ENCODE results near the gene RSPO3.

The RSPO3 gene

DNA sequence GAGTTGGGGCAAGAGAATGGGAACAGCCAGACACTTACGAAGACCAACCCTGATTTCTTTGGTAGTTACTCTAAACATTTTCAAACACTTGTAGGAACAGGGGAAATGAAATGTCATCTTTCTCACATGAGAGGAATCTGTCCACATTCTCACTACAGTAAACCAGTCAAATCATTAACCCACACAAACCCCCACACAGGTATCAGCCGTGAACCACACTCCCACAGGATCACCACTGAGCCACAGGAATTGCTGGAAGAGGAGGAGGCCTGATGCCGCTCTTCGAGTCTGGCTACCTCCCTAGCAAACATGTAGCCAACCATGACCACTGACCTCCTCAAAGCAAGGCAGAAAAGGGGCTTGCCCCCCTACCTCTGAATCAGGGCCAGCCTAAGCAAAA lies 6.9 kb upstream of the RSPO3 start:
- DNase-seq (ENCODE audit: low read depth in 2 of 2) = no peak

DNA sequence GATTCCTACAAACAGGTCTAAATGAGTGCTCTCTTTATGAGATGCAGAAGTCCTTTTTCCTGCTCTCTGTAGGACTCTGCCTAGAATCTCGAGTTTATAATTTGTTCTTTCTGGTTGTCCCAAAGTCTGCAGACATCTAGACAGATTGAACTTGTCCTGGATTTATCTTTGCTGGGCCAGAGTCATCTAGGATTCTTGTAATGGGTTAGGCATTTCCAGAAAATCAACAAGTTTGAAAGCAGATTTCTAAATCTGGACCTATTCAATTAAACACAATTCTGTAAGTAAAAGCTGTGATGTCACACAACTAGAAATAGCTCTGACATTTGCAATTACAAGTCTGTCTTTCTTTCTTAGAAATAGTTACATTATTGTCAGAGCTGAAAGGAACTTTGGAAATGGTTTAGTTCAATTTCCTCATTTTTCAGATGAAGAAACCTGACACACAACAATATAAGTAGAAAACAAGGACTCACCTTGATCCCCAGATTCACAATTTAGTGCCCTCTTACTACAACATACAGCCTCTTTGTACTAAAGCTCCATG lies 4.2 kb upstream of the RSPO3 start:
- DNase-seq (ENCODE audit: low read depth in 2 of 2) = no peak

DNA sequence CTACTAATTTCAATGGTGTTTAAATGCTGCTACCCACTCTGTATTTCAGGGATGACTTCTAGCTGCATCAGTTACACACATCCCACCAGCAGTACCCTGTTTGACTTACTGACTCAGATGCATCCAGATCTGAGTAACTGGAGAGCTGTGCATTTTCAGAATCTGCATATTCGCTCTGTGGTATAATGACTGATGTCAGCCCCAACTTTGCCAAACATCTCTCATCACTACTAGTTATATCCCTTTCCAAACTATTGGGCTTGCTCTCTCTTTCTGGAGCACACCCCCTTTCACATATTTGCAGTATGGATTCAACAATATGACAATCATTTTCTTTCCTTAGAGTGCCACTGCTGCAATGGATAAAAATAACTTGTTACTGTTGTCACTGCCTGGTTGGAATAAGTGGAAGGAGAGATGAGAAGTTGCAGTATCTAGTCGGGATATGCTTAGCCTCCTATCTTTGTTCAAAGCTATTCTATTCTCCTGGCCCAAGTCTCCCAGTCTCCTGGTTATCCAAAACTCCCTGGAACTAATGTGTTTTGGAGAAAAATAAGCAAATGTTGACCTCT lies 3.3 kb upstream of the RSPO3 start:
- DNase-seq (ENCODE audit: low read depth in 2 of 2) = no peak

DNA sequence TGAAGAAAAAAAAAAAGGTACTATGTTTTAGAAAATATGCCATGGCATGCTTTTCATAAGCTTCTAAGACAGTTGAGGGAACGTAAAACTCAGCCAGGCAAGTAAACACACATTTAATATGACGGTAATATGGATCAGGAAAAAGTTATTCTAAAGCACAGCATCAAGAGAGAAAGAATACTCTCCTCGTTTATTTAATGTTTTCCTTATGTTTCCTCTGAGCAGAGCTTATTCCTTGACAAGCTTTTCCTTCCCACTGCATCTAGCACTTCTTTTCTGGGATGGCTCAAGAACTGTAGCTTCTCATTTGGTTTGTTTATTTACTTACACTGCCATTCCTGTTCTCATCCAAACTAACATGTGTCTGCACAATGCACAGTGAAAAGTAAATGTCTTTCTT lies 2.7 kb upstream of the RSPO3 start:
- no peak for DNase-seq (ENCODE audit: low read depth in 2 of 2)

DNA sequence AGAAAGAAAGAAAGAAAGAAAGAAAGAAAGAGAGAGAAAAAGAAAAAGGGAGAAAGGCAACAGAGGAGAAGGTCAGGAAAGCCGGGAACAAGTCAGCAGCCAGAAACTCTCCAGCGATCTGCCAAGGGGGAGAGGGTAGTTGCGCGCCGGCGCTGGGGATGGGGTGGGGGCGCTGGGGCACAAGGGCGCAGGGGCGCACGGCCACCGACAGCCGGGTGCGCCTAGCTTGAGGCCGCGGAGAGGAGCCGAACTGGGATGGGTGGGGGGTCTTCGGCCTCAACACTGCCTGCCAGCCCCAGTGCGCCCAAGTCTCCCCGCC lies 533 bp upstream of the RSPO3 start:
- no peak for DNase-seq (ENCODE audit: low read depth in 2 of 2)

DNA sequence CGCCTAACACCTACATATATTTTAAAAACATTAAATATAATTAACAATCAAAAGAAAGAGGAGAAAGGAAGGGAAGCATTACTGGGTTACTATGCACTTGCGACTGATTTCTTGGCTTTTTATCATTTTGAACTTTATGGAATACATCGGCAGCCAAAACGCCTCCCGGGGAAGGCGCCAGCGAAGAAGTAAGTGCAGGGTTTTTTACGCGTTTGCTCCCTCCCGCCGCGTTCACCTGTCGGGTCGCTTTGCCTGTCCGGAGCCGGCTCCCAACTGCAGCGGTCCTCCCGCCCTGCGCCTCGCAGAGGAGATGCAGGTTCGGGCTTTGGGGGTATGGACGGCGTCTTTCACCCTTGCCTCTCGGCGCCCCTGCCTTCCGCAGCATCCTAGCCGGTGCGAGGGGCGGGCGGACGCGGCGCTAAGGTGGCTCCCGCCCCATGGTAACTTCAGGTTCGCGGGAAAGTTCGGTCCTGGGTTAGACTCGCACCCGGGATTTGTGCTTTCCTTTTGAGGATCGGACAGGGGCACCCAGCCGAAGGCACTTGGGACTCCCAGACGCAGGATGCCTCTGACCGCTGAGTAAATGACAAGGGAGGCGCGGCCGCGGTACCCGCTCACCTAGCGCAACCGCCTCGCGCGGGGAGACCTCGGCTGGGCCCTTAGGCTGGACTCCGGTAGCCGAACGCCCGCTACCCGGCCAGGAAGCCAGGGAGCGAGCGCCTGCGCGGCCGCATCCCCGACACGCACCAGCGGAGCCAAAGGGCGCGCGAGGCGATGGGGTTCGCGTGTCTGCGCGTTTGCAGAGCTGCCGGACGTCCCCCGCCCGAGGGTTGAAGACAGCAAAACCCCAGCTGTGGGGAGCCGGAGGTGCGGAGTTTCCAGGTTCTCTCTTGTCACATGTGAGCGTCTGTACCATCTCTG lies 891 bp downstream of the RSPO3 start:
- no peak for DNase-seq (ENCODE audit: low read depth in 2 of 2)

DNA sequence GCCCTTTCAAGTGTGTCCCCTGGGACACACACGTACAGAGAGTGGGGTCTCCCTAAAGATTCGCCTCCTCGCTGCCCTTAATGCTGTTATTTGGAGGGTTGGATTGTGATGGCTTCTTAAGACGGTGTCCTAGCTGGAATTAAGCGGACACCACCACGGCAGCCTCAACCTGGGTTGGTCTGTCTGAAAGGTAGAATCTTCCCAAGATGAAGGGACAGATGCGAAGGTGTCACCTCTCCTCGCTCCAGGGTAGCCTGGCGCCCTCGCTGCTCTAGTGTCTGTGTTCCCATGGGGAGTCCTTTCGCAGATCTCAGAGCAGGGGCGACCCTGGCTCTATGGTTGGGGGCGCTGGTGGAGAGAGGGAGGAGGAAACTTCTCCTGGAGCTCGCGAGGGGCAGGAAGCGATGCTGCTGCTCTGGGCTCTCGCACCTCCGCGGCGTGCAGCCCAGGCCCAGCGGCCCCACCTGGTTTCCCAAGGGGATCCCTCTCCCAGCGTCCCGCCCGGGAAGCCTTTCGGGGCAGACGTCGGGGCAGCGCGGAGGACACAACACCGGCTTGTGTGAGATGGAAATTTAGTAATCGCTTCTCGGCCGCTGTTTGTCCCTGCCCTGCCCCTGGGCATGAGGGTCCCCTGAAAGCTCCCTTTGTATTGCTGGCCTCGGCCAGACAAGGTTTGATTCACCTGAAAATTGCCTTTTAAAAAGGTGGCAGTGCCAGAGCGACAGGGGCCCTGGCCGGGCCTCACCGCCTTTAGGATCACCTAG lies 1.7 kb downstream of the RSPO3 start:
- no peak for DNase-seq (ENCODE audit: low read depth in 2 of 2)

DNA sequence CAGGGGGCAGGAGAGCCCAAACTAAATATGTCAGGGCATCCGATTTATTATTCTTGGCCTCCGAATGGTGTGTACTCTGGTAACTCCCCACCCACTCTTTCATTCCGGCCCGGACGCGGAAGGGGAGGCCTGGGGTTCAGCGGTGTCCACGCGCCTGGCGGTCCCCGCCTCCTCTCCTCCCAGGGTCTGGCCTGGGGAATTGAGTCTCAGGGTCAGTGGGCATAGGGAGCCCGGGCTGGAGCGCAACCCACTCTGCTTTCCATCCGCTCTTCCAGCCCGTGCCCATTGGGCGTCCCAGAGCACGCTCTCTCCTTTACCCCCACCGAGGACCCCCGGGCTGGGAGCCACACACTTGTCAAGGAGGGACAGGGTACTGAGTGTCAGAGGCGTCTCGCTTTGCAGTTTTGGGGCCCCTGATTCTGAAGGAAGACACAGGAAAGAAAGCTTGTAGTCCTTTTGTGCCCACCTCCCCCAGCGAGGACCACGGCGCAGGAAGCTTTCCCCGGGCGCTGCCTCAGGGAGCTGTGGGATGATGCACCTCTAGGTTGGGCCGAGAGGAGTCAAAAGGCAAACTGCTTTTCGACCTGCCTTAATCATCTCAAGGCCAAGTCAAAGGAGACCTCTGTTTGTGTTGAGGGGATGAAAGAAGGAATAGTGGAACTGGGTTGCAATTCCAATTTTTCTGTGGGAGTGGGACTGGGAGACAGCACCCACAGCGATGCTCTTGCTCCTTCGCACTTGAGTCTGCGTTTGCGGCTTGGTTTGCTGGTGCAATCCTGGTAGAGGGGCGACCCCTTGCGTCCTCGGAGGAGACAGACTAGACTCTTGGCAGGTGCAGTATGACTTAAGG lies 2.5 kb downstream of the RSPO3 start:
- DNase-seq (ENCODE audit: low read depth in 2 of 2) = no peak

DNA sequence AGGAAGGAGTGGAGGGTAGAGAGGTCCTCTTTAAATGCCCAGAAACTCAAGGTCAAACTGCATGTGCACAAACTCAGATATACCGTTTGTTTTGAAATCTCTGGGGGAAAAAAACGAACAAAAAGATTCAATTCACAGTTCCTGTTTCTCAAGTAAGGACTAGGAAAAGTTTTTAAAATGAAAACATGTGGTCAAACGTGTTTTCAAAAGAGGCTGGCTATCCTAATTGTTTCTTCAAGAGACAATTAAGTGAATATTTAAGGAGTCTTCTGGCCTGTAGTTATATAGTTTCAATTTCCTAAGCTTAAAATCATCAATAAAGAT lies 3.1 kb downstream of the RSPO3 start:
- no peak for DNase-seq (ENCODE audit: low read depth in 2 of 2)

DNA sequence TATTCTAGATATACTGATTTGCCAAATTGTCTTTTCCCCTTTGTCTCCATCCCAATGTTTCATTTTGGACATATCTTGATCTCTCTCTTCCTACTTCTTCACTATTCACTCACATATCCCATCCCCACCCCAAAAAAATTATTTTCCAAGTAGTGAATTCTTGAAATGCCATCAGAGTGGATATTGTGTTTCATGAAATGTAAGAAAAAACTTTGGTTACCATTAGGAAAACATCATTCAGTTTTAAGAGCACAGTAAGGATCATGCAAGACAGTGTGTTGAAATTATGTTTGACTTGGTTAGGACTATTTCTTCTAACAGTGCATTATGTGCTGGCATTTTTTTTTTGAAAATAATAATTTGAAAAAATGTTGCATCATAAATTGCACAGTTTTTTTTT lies 5.7 kb downstream of the RSPO3 start:
- DNase-seq (ENCODE audit: low read depth in 2 of 2) = no peak

DNA sequence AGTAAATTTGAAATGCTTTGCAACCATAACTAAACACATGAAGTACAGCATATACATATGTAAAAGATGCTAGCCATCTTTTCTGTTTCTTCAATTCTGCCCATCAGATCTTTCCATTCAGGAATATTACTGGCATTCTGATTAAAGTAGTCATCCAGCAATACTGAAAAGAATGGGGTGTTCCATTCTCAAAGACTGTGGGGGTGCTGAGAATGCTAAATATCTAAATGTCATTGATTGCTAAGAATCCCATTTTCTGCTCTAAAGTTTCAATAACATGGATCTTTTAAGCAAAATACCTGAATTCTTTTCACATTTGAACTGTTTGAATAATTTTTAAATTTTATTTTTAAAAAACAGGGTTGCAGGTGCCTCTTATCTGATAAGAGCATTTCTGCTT lies 6.2 kb downstream of the RSPO3 start:
- DNase-seq (ENCODE audit: low read depth in 2 of 2) = no peak

DNA sequence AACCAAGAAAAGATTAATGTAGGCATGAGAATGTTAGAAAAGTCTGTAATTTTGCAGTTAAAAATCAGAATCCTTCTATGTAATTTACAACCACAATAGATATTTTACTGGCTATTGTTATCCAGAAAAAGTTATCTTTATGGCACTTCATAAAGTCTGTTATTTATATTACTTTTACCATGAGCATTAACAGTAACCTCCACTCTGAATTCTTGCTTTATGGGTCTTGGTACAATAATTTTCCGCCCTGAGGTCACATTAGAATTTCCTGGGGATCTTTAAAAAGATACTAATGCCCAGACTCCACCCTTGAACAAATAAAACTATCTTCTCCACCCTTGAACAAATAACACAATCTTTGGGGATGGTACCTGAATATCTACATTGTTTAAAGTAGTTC lies 9.6 kb downstream of the RSPO3 start:
- DNase-seq (ENCODE audit: low read depth in 2 of 2) = no peak

DNA sequence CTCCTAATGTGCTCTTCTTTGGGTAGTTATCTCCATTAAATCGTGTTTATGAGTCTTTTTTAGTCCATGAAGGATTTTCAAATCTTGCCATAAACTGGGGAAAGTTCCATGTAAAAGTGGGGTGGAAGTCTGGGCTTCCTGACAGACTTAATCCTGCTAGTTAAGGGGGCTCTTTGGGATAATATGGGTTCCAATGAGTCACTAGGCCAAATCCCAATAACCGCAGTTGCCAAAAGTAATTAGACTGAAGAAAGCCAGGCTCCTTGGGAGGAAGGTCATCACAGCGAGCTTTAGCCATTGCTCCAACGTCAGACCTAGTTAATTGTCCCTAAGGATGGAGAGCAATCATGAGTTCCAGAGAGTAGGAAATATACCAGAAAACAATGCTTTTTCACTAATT lies 10.8 kb downstream of the RSPO3 start:
- no peak for DNase-seq (ENCODE audit: low read depth in 2 of 2)

DNA sequence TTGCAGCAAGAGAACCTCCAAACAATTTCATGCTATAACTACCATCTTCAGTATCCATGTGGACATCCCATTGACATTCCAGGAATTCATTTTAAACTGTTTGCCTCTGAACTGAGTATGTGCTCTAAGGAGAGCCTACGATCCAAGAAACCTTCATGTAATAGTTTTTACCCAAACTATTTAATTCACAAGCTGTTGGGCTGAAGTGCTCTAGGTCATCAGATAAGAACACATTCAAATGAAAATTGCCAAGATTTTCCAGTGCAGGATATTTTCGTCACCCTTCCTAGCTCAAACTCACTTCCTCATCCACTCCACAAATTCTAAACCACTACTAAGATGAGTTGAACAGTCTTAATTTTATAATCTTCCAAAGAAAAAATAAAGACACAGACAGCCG lies 12.8 kb downstream of the RSPO3 start:
- DNase-seq (ENCODE audit: low read depth in 2 of 2) = no peak

DNA sequence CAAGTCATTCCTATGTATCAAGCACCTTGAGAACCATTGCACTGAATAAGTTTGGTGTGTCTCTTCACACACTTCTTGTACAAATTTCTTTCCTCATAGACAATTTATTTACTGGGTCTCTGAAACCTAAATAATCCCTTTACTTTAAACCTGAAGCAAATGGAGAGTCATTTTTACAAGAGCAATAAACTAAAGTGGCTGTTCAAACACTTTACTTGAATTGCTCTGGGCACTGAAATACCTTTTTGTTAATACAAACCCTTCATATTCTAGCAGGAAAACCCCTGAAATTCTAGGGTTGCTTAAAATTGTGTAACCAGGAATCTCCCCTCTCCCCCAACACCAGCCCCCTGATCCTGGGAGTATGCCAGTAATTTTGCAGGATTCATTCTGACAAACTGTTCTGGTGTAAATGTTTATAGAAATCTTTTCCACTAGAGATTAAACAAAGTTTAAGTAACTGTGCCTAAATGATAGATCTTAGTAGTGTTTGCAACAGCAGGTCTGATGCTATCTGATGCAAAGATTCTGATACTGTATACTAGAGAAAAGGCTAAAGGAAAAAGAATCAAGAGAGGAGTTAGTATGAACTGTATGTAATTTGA lies 13.4 kb downstream of the RSPO3 start:
- DNase-seq (ENCODE audit: low read depth in 2 of 2) = no peak

DNA sequence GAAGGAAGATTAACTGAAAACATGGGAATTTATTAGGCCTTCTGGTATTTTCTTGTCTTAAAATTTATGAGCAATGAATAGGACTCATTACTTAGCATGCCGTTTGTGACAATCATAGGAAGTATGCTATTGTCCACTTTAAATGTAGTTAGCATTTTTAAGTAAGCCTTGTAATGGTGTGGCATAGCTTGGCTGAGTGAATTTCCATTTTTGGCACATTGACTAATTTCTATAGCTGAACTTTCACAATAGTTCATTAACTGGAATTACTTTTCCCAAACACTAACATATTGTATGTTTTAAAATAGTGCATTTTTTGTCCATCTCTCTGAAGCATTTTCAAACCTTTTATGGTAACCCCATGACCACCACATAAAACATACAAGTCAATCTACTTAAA lies 15.7 kb downstream of the RSPO3 start:
- no peak for DNase-seq (ENCODE audit: low read depth in 2 of 2)

DNA sequence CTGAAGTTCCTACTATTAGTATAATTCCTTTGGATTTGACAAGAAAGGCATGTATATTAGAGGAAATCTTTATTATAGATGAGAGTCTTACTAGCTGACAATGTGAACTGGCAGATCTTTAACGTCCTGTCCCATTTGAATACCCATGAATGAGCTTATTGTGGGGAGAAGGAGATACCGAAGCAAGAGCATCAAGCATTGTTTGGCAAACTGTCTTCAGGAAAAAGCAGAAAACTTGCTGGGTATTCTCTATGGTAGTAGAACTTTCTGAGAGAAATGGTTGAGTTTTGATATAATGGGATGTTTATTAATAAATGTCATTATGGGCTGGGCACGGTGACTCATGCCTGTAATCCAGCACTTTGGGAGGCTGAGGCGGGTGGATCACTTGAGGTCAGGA lies 18.3 kb downstream of the RSPO3 start:
- DNase-seq (ENCODE audit: low read depth in 2 of 2) = no peak

DNA sequence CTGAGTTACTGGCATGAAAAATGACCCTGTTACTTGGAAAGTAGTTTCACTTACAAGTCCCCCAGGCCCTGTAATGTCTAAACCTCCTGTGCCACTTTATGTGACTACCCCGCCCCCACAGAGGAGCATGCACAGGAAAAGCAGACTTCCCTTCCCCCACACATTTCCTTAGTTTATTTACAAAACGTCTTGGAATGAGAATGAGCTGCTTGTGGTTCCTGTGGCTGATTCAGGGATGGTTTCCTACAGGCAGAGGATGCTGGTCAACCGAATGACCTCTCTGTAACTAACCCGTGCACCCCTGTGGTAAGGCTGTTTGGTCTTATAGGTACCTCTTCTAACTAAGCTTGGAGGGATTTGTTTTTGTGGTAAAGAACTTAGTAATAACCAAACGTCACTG lies 28.5 kb downstream of the RSPO3 start:
- DNase-seq (ENCODE audit: low read depth in 2 of 2) = no peak

DNA sequence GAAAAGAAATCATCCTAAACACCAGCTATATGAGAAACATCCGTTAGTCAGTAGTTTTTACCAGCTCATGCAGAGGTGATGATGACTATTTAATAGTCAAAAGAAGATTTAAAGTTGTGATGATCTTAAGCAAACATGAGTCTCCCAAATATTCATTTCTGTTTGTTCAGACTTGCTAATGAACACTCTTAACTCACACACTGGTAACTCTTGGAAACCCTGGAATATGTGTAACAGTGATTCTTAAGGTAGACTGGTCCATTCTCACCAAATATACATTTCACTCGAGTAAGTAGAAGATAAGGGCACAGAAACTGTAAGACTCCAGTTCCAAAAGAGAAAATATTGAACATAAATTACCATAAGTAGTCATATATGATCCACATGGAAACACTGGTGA lies 29.1 kb downstream of the RSPO3 start:
- no peak for DNase-seq (ENCODE audit: low read depth in 2 of 2)

DNA sequence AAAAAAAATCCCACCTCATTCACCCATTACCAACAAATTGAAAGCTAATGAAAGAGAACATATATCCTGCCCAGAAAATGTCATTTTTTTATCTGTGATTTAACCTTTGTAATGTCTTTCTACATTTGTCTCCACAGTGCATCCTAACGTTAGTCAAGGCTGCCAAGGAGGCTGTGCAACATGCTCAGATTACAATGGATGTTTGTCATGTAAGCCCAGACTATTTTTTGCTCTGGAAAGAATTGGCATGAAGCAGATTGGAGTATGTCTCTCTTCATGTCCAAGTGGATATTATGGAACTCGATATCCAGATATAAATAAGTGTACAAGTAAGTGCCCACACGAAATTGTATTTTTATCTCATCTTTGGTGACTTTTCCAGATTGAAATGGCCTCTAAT lies 30.0 kb downstream of the RSPO3 start:
- DNase-seq (ENCODE audit: low read depth in 2 of 2) = no peak

DNA sequence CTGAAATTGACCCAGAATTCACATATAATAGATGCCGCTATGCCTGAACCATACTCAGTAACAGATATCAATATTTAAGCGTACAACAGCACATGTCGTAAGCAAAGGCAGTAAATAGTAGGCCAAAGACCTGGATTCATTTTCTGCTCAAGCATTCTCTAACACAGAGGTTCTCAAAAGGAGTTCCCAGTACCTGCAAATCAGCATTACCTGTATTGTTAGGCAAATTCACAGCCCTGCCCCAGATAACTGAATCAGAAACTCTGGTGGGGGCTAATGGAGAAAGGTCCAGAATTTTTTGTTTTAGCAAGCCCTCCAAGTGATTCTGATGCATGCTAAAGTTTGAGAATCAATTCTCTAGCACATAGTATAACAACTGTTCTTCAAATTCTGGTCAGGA lies 36.0 kb downstream of the RSPO3 start:
- DNase-seq (ENCODE audit: low read depth in 2 of 2) = no peak

DNA sequence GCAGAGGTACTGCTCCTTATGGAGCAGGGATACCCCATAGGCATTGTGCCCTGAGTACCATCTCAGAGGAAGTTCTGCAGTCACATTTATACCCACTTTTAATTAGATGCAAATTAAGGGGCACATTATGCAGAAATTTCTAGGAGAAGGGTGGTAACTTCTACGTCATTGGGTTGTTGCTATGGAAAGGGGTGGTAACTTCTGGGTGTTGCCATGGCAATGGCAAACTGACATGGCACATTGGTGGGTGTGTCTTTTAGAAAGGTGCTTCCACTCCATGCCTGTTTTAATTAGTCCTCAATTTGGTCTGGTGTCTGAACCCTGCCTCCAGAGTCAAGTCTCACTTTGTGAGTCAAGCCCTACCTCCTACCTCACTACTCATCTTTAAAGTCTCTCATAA lies 42.0 kb downstream of the RSPO3 start:
- no peak for DNase-seq (ENCODE audit: low read depth in 2 of 2)
